Urinary bladder (tissue), 4 donors: ENCODE measurements around the gene GLMN. TPM values are rescaled to one million over a fixed set of nuclear protein-coding genes. Genes with fewer than 3 reads are reported as not detected.
"Not testable (repeated sequence)": the region's sequence is repeated elsewhere in the genome, so short reads cannot be mapped to it uniquely, and the experiment has no call there.

ENCODE experiments used
- DNase-seq: peaks from one replicate; pipeline ENCODE4 v3.0.0-alpha.2; 2015; ENCODE audit errors: extremely low spot score
- H3K27ac ChIP-seq: one replicate; pipeline ENCODE4 v1.5.1; 2013; ENCODE audit warnings: low read depth, mild to moderate bottlenecking, moderate library complexity
- H3K36me3 ChIP-seq: one replicate; pipeline ENCODE4 v1.6.1; 2013; ENCODE audit warnings: mild to moderate bottlenecking, moderate library complexity; ENCODE audit not compliant: insufficient read depth
- H3K4me1 ChIP-seq: one replicate; pipeline ENCODE4 v1.6.1; 2013; ENCODE audit warnings: mild to moderate bottlenecking, moderate library complexity; ENCODE audit not compliant: insufficient read depth
- H3K4me3 ChIP-seq: one replicate; pipeline ENCODE4 v1.5.1; 2013; ENCODE audit warnings: low read depth, low read length
- WGBS: extraction: QIAGEN DNeasy Blood & Tissue Kit; methylation state at CpG from one replicate; pipeline ENCODE4 v1.1.7; 2013; 5-methylcytosine and 5-hydroxymethylcytosine counted together
- polyA plus RNA-seq: library from polyadenylated mRNA; stranded (reverse); fragments of 200-250 nt; gene quantifications from one replicate; pipeline ENCODE4 v1.2.3, GENCODE V29; 2013
- total RNA-seq: library from RNA; depleted of rRNA; stranded (reverse); fragments of >200 nt; gene quantifications from one replicate; pipeline ENCODE4 v1.2.3, GENCODE V29; 2014
- donor health status: healthy with polysubstance abuse.
- donor health status: healthy.

Gene GLMN
- total and polyA plus RNA-seq, 2 donors: 5.7 to 31.0 TPM

GRCh38 chr1:92317836-92318493, 19.2 kb upstream of the GLMN start:
- Histone ChIP-seq H3K36me3 (no peaks in the 10 kb centered on the region), H3K4me3 (no peak overlapping the region), H3K4me1 (no peaks in the 10 kb centered on the region), H3K27ac (no peak overlapping the region)
- no peak for DNase-seq
- WGBS: 83% methylated on average over 3 of the region's 3 CpGs

GRCh38 chr1:92315766-92316599, 17.2 kb upstream of the GLMN start:
- WGBS: 81% methylated on average over 6 of the region's 6 CpGs
- H3K27ac ChIP-seq: no peak overlapping the region
- DNase-seq: no peak
- peaks cover 3% of the 10 kb centered on the region for H3K36me3 ChIP-seq
- H3K4me3 ChIP-seq: no peak overlapping the region
- no peaks in the 10 kb centered on the region for H3K4me1 ChIP-seq

GRCh38 chr1:92314024-92314423, 15.2 kb upstream of the GLMN start:
- DNase-seq: no peak
- H3K4me3 ChIP-seq: no peak overlapping the region
- peaks cover 3% of the 10 kb centered on the region for H3K36me3 ChIP-seq
- no peaks in the 10 kb centered on the region for H3K4me1 ChIP-seq
- no peak overlapping the region for H3K27ac ChIP-seq
- WGBS: 97% methylated on average over 1 of the region's 1 CpG

DNA sequence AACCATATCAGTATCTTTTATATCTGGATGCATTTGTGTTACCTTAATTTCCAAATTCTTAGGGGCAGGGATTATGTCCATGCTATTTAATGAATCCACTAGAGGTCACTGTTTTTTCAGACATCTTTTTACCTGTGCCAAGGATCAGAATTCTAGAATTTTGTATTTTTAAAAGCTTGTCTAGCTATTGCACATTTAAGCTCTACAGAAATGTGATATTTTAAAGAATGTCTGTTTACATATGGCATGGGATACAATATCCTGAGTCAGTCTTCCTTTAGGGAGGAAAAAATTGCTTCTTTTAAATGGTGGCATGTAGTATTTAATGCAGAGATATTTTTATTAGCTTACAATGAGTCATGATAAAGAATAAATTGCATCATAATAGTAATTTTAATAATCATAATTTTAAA, 11.4 kb upstream of the GLMN start:
- Histone ChIP-seq H3K36me3 (peaks cover 3% of the 10 kb centered on the region), H3K4me1 (no peaks in the 10 kb centered on the region), H3K27ac (no peak overlapping the region), H3K4me3 (no peak overlapping the region)
- no peak for DNase-seq

GRCh38 chr1:92307980-92308379, 9.2 kb upstream of the GLMN start:
- 84% methylated on average over 4 of the region's 4 CpGs for WGBS
- Histone ChIP-seq H3K36me3 (peaks cover 5% of the 10 kb centered on the region), H3K4me3 (no peak overlapping the region), H3K27ac (no peak overlapping the region), H3K4me1 (no peaks in the 10 kb centered on the region)
- DNase-seq: no peak

DNA sequence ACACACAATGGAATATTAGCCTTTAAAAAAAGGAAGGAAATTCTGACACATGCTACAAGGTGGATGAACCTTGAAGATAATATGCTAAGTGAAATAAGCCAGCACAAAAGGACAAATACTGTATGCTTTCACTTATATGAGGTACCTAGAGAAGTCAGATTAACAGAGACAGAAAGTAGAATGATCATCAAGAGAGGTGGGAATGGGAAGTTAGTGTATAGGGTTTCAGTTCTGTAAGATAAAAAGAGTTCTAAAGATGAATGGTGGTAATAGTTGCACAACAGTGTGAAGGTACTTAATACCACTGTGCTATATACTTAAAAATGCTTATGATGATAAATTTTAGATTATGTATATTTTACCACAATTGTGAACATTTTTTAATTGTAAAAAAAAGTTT, 7.2 kb upstream of the GLMN start:
- DNase-seq: no peak
- H3K27ac ChIP-seq: no peak overlapping the region
- no peaks in the 10 kb centered on the region for H3K4me1 ChIP-seq
- H3K36me3 ChIP-seq: peaks cover 2% of the 10 kb centered on the region
- H3K4me3 ChIP-seq: no peak overlapping the region

DNA sequence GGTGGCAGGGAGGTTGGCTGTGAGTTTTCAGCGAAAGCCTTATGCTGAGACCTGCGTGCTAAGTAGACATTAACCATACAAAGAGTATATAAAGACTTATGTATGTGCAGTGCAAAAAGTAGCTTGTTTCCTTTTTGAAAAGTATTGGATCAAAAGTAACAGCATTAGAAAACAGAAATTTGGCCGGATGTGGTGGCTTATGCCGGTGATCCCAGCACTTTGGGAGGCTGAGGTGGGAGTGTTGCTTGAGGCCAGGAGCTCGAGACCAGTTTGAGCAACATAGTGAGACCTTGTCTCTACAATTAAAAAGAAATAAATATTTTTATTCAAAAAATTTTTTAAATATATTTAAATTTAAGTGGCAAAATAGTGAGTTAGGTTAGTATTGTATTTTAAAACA, 2.2 kb upstream of the GLMN start:
- Histone ChIP-seq H3K27ac (no peak overlapping the region), H3K36me3 (peaks cover 2% of the 10 kb centered on the region), H3K4me3 (no peak overlapping the region), H3K4me1 (peaks cover 3% of the 10 kb centered on the region)
- 90% methylated on average over 5 of the region's 5 CpGs for WGBS
- no peak for DNase-seq

DNA sequence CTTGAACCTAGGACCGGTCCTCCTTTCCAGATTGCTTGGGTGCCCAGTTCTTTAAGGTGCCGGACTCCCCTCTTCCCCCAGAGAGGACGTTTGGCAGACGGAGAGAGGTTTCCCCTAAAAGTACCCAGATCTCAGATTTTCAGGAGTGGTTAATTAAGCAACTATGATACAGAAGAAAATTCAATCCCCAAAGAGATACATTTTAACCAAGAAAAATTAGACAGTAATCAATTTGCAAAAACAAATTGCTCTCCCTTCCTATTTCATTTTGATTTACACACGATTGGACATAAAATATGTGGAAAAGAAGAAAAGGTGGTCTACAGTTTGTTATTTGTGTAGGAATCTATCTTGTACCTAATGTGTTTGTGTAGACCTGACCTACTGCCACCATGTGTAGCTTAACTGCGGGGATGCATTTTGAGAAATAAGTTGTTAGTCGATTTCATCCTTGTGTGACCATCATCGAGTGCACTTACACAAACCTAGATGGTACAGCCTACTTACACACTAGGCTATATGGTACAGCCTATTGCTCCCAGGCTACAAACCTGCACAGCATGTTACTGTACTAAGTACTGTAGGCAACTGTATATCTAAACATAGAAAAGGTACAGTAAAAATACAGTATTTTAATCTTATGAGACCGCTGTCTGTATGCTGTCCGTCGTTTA, 827 bp upstream of the GLMN start:
- H3K4me3 ChIP-seq: peak overlapping the region; percentile 72
- H3K27ac ChIP-seq: no peak overlapping the region

DNA sequence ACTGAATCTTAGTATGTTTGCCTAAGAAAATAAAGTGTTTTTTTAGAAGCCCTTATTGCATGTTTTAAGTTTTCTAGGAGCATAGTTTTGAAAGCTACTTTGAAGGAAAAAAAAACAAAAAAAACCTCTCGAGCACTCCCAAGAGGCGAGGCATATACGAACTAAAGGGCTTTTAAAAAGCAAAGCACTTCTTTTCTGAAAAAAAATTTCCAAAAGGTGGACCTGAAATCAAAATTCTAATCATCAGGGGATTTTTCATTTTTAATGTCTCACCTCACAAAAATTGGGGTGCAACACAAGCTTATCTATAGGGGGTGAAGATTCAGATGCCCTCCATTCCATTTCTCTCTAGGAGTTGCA, 594 bp downstream of the GLMN start:
- H3K4me1 ChIP-seq: peaks cover 3% of the 10 kb centered on the region
- no peak for DNase-seq
- H3K27ac ChIP-seq: peak overlapping the region; percentile 99
- 14% methylated on average over 3 of the region's 3 CpGs for WGBS
- H3K4me3 ChIP-seq: peak overlapping the region; percentile 72
- peaks cover 2% of the 10 kb centered on the region for H3K36me3 ChIP-seq

More for the DNA sequence above, 827 bp upstream of the GLMN start:
- no peak for DNase-seq
- WGBS: 42% methylated on average over 11 of the region's 11 CpGs
- Histone ChIP-seq H3K4me1 (peaks cover 3% of the 10 kb centered on the region), H3K36me3 (no peaks in the 10 kb centered on the region)

DNA sequence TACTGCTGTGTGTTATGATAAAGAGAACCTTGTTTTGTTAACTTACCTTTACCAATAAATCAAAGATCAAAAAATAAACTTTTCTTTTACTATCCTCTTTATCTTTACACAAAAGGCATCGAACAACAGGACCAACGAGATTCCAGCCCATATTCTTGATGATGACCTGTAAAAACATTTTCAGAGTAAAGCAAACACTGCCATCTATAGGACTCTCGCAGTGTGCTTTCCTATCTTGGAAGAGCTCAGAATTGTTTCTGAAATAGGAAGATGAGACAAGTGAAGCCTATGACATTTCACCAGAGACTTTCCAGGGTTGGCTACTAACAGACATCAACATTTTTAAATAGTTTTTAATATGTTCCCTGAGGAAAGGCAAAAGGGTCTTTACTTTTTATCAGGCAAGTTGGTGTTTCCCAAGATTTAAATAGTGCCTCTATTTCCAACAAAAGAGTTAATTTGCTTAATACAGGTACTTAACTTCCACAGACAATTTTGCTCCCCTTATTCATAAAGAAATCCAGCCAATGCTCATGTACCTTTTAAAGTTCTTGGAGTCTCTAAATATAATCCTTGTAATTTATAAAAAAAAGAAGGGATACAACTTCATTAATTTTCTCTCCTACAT, 7.3 kb downstream of the GLMN start:
- no peak overlapping the region for H3K27ac ChIP-seq
- H3K4me1 ChIP-seq: no peaks in the 10 kb centered on the region
- no peak overlapping the region for H3K4me3 ChIP-seq
- 11% methylated on average over 3 of the region's 3 CpGs for WGBS
- H3K36me3 ChIP-seq: peaks cover 4% of the 10 kb centered on the region
- no peak for DNase-seq

- not testable (repeated sequence) for H3K27ac ChIP-seq, H3K4me1 ChIP-seq, H3K4me3 ChIP-seq, DNase-seq, H3K36me3 ChIP-seq
- WGBS: 97% methylated on average over 2 of the region's 2 CpGs
Measured at GRCh38 chr1:92281411-92281810, 17.4 kb downstream of the GLMN start.

GRCh38 chr1:92279781-92280180, 19.0 kb downstream of the GLMN start:
- not testable (repeated sequence) for DNase-seq, H3K4me1 ChIP-seq, H3K4me3 ChIP-seq, H3K27ac ChIP-seq, H3K36me3 ChIP-seq
- WGBS: 94% methylated on average over 15 of the region's 15 CpGs

GRCh38 chr1:92277105-92277723, 21.6 kb downstream of the GLMN start:
- WGBS: 94% methylated on average over 4 of the region's 4 CpGs
- no peaks in the 10 kb centered on the region for H3K36me3 ChIP-seq

More at GRCh38 chr1:92277105-92277723, 21.6 kb downstream of the GLMN start:
- no peaks in the 10 kb centered on the region for H3K4me1 ChIP-seq
- H3K4me3 ChIP-seq: no peak overlapping the region
- DNase-seq: no peak
- H3K27ac ChIP-seq: no peak overlapping the region
